GM19467 (cell line): Measurements from ENCODE around the gene FRMD4B.

Experiments used
- ATAC-seq: cut with Tn5 transposase; IDR thresholded peaks from one replicate; pipeline ENCODE4 v1.9.1; 2021; ENCODE audit warnings: mild to moderate bottlenecking, moderate library complexity; ENCODE audit not compliant: unreplicated experiment

FRMD4B gene

DNA sequence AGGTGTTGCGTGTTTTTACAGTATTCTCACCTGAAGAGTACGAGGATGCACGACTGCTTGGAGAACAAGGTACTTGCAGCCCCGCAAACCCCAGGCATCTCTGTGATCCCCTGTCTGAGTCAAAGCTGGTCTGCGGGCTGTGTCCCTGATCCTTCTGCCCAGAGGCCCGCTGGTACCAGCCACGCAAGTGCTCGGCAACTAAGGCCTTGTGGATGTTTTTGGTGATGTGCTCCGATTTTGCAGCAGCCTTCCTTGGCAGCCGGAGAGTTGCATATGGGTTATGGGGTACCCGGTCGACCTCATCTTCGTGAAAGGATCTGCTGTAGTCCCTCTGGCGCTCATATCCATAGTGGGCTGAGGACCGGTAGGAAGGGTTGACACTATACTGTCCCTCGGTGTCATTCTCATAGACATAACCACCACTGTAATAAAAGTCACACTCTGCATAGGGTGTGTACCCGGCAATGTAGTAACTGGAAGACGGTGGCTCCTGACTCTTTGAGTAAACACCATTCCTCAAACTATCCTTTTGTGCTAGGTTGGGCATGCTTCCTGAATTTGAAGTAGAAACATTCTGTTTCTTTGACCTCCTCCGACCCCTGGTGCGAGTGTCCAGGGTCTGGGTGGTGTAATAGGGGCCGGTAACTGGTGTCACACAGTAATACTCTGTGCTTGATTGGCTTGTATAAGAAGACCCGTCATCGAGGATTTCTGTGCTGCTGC, 204.9 kb downstream of the FRMD4B start:
- no peak for ATAC-seq

DNA sequence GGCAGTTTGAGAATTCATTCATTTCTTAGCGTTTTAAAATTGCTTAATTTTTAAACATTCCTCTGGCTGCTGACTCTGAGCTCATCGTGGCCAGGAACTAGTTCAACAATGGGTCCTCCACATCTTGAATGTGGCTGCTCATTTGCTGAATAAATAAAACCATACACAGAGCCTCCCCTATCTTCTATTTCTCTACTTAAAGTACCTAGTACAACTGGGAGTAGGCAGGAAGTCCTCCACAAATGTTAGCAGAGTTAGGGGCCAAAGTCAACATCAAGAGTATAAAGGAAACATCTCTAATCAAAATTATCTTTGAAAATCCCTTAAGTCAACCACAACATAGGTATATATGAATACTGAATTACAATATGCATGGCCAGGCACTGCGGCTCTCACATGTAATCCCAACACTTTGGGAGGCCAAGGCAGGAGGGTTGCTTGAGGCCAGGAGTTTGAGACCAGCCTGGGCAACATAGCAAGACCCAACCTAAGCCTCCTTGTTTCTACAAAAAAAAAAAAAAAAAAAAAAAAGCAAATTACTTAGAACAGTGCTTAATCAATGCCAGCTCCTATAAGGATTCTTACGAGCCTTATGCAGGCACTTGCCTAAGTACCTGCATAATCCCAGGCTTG, 206.0 kb downstream of the FRMD4B start:
- no peak for ATAC-seq

DNA sequence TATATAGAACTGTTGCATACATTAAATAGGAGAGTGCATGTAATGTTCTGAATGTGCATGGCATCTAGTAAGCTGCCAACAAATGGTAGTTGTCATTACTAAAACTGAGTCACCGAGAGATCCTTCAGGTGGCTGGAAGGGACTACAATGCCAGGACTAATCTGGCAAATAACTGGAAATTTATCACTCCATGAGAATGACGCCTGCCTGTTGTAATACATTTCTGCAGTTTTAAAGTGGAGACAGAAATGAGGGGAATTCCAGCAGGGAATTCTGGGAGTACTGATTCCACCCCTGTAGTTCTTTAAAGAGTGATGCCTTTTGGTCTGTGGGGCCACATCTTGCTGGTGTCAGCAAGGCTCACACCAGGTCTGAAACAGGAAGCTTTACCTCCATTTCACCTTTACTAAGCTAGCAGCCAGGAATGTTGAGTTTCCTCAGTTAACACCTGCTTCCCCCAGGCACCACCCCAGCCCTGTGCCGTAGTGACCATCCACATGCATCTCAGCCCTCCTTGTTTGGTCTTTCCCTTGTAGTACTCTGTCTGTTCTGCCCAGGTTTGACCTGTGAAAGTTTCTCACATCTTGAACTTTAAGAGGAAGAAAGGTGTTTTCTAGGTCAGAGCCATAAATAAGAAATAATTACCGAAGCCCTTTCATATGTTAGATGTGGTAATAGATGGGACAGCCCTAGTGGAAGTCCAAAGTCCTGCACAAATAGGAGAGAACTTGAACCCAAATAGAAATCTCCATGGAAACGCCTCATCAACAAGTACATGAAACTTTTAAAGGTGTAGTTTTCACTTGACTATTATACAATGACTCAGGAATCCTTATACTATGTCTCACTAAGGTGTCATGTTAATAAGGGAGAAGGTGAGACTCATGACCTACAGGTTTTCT, 206.8 kb downstream of the FRMD4B start:
- no peak for ATAC-seq

DNA sequence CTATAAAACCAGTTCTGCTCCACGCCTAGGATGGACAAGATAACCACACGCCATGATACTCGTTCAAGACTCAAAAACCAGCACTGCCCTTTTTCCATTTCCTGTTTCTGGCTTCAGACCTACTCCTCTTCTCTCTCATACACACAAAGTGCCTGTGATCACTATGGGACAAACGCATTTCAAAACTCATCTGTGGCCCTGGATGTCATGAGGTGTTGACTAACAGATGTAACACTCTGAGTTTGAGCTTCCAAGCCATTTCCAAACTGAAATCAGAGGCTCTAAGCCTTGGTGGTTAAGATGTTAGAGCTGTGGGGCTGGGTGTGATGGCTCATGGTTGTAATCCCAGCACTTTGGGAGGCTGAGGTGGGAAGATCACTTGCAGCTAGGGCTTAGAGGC, 207.8 kb downstream of the FRMD4B start:
- no peak for ATAC-seq

DNA sequence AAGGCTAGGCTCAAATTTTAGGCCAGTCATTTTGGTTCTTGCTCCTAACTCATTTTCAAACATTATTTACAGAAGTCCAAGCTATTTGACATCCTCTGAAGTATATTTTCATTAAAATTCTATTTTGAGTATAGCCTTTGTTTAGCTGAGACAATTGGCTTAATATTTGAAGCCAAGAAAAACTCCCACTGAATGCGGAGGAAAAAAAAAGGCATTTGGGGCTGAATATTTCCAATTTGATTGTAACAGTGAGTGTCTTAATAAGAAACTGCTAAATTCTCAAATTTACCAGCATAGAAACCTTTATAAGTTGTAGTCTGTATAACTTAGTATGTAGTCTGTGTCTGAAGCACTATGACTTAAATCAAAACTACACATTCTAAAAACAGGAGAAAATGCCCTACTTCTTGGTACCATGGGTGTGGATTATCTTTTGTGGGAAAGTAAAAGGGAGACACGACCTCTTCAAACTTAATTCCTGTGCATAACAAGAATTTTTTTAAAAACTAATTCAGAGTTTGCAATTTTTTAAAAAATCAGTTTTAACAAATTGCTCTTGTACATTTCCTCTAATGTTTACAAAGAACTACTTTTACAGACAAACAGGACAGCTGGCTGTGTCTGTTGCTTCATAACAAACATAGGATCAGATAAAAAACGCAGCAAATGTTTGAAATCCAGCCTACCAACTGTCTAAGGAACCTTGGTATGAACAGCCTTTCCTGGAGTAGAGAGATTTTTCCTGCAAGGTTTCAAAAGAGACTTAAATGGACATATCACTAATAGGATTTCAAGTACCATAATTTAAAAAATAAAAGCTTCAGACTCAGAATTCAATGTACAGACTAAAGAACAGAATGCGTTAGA, 210.8 kb downstream of the FRMD4B start:
- ATAC-seq: no peak

DNA sequence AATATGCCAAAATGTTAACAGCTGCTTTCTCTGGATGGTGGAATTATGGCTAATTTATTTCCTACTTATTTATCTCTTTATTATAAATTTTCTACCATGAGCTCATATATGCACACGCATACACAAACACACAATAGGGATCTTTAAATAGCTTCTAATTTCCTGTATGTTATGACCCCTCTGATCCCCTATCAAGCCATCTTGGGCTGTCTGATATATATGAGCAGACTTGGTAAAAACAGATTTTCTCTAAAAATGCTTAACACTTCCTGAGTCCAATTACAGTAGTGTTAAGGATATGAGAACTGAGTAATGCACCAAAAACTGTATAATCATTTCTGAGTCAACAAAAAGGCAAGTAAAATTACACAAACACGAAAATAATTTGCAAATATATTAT, 211.4 kb downstream of the FRMD4B start:
- no peak for ATAC-seq

DNA sequence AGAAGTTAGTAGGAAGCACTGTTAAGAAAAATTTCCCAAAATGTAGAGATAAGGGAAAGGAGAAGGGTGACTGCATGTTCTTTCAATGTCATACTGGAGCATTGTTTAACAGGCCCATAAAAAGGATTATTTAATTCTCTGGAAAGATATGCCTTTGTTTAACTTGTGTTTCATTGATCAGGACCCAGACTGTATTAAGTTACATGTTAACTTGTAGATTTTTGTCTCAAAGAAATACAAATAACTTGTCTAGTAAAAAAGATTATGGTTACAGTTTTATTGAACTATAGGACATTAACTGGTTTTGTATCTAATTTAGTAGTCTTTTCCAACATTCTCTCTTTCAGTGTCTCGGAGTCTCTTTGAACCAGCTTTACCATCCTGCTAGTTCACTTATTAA, 213.8 kb downstream of the FRMD4B start:
- no peak for ATAC-seq

DNA sequence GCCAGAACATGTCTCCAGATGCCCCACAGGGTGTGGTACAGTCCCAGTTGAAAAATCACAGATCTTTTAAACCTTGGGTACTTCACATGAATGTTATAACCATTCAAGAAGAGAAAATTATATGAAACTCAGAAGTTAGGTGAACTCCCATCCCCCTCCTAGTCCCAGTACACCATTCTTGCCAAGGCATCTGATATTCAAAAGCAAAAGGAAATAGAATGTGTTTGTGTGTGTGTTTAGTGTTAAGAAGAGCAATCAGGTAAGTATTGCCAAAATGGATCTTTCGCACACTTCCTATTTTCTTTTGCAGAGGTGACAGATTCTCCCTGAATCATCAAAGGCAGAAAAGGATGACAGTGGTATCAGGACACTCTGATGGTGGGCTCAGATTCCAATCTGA, 219.4 kb downstream of the FRMD4B start:
- no peak for ATAC-seq

DNA sequence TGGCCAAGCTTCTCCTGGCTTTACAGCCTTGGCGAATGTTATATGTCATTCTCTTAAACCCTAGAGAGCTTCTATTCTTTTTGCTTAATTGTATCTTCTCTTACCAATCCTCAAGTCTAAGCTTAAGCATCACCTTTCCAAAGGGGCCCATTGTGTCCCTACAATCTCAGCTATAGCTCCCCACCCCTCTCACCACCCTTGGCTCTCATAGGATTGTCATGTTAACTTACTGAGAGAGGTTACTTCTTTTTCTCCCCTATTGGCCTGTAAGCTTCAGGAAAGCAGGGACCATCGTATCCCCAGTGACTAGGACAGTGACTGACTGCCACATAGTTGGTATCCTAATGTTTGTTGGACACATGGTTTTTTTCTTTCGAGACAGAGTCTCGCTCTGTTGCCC, 220.1 kb downstream of the FRMD4B start:
- no peak for ATAC-seq

DNA sequence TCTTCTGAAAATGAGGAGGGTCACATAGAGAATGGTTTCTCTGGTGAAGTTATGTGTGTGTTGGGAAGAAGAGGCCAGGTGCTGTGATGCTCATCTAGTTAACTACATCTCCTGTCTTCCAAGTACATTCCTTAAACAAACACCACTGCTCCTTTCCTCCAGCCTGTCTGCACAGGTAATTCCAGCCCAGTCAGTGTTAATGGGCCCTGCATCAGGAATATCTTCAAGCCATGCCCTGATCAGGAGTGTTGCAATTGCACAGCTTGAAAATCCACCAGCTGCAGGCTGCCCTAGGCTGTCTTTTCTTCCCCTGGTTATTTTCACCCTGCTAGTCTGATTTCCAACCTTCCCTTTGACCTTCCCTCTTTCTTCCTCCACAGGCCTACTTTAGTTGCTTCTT, 221.6 kb downstream of the FRMD4B start:
- ATAC-seq: no peak

DNA sequence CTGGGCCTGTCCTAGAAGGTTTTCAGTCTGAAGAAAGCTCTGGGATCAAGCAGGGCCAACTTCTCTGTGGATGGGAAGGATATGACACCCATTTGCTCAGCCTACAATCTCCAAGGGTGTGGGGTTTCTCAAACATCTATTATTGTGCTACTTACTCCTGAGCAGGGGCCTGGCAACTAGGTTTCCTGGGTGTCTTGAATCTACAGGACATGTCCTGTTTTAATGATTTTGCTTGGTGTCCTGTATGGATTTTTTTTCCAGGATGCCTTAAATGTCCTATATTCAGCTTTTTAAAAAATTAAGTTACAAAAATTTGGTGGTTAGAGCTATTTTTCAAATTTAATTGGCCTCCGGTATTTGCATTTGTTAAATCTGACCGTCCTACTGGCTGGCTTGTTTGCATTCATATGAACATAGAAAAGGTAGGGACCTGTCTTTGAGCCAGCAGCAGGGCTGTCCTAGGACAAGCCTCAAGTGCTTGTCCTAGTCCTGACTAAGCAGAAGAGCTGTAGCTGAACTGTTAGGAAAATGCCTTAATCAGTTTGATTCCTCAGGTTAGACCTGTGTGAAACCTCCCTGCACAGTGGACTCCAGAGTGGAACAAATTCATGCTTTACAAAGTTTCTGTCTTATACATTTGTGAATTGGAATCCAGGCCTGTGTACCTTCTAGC, 223.4 kb downstream of the FRMD4B start:
- no peak for ATAC-seq

DNA sequence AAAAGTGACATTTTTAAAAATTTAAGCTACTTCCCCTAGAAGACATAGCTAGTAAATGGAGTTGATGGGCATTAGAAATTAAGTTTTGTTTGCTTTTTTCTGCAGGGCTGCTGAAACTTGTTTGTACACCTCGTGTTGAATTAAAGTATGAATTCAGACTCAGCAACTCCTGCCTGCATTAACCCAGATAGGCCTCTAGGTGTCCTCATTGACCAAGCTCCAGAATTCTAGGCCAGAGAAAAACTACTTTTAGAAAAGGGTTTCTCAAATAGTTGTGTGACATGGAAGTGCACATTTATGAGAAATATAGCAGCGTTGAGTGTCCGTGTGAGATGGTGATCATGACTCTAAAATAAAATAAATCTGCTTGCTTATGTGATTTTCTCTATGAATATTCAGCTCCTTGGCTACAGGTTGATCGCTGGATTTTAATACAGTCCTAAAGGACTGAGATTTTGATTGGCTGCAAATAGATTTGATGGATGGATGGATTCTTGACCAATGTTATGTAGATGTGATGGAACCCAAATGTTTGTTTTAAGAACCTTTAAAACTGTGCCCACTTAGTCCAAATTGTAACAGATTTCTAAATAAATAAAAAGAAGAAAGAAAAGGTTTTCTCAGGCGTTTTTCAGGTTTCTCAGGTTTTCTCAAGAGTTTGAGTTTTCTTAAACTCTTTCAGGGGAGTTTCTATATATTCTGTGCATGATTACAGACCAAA, 224.1 kb downstream of the FRMD4B start:
- no peak for ATAC-seq

DNA sequence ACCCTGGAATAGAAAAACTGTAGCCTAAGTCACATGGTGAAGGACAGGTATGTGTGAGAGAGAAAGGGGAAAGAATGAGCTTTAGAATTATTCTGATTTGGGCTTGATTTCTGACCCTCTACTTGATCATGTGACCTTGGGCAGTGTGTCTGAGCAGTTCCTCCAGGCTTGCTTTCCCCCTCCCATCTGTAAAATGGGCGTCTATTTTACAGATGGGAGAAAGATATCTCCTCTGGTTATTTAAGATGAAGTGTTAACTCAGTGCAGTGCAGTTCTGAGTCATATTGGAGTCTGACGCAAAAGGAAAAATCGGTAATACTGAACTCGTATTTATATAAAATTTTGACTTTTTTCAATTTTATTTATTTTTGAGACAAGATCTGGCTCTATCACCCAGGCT, 225.4 kb downstream of the FRMD4B start:
- no peak for ATAC-seq

DNA sequence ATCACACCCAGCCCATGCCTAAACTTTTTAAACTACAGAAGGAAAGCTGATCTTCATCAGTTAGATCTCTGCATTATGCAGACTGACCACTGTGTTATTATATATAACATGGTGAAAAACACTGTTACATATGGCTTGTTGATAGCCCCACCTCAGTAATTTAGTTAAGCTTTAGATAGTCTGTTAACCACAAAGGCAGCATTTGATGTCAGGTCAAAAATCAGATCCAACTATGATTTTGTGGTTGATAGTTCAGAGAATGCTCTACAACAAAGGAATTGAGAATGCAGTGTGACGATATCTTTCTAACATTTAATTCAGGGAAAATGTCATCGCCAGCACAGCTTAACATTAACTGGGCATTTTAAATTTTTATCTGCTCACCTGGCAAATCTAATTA, 225.8 kb downstream of the FRMD4B start:
- ATAC-seq: no peak

DNA sequence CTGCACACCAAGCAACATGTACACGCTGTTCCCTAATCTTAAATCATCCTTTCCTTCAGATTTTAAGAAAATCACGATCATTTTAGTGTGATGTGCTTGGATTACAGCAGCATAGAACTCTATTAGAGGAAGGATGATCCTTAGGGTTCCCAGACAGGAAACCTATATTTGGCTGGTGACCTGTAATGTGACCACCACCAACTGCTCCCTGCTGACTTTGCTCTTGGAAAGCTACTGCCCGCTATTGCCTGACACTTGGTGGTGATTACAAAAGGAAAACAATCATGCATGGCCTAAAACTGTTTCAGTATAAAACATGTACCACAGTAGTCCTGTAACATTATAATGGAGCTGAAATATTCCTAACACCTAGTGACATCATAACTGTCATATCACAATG, 236.3 kb downstream of the FRMD4B start:
- no peak for ATAC-seq

DNA sequence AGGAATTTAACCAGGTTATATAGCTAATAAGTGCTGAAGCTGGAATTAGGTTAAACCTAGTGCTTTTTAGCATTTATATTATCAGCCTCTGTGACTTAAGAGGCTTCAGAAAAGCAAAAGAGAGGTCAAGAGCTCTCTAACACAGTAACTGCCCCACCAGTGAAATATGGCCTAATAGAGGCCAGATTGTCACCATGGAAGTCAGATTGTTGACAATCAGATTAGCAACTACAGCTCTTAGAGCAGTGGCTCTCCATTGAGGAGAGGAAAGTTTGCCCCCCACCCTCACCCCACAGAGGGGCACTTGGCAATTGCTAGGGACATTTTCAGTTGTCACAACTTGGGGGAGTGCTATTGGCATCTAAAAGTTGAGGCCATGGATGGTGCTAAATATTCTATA, 240.2 kb downstream of the FRMD4B start:
- no peak for ATAC-seq

DNA sequence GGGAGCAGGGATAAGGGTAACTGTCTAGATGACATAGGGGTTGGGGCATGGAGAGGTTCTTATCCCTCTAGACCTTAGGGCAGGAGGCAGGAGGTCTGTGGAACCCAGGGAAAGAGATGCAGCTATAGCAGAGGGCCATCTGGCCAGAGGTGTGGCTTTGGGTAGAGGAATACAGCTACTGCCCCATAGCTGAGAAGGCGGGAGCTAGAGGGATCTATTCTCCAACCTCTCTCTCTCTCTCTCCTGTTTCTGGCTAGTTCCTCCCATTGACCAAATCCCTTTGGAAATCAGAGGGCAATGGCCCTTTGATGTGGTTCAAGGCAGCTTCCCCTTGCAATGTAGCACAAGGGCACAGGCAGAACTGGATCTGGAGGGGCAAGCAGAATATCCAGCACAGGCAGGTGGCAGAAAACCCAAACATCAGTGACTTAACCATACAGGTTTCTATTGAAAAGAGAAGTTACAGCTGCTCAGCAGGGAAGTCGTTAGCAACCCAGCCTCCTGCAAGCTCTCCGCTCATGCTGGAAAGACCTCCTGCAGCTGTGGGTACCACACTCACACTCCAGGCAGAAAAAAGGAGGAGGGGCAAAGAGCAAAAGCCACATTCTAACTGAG, 241.2 kb downstream of the FRMD4B start:
- no peak for ATAC-seq

DNA sequence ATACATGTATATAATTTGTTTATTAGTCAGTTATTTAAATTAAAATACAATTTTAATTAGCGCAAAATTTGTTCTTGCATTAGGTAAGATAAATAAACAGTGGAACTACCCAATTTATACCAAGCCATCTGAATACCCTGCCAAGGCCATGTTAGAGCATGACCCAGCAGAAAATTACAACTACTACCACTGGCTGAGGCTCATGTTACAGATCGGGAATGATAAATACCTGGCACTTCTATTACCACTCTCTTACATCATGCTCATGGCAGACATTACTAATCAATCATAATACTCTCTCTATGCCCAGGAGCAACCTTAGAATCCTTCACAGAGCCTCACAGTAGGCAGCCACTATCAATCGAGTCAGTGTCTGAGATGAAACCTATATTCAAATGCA, 242.3 kb downstream of the FRMD4B start:
- ATAC-seq: no peak

DNA sequence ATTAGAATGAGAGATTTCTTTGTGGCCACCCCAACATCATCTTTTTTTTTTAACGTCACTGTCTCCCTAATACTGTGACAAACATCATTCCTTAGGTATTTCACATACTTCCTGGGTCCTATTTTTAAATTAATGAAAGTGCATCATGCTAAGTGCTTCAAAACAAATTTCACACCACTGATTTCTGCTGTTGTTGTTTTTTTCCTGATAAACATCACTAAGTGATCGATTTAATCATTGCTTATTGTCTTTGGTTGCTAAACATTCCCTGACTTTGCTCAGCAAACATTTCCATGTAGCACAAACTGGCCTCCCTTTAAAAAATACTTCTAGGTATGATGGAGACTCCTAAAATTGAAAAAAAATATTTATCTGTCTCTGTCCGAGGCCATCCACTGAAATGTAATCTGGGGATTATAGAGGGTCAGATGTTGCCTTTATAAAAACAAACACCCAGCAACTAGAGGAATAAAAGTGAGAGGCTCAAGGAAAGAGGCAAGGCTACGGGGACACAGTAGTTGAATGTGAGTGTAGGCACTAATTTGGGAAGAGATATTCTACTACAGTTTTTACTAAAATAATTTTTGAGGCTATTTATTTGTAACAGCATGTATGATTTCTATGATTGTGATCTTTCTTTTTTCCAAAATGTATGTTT, 243.0 kb downstream of the FRMD4B start:
- no peak for ATAC-seq
